Sigmoid colon (tissue), 4 donors: Measurements from ENCODE around the gene XYLB.

Experiments
- EP300 ChIP-seq, 4 donors: sonication (generic); formaldehyde crosslinking; IDR thresholded peaks; one replicate each; pipeline ENCODE4 v1.6.1; 2017; ENCODE audit warnings: antibody characterized with exemption in 4 of 4
- POLR2A ChIP-seq, 2 donors: fragments of 450-650 bp; IDR thresholded peaks; one replicate each; pipeline ENCODE4 v1.6.1; 2016; ENCODE audit warnings: antibody characterized with exemption in 2 of 2, mild to moderate bottlenecking in 2 of 2, moderate library complexity in 2 of 2
- TF ChIP-seq, protein P1 (sequence below), 4 experiments: fragments of 450-650 bp in 3 of 4; fragments of 200-600 bp in 1 of 4; IDR thresholded peaks; one replicate each; pipeline ENCODE4 v1.5.1; 2016 to 2019; ENCODE audit warnings: antibody characterized with exemption in 4 of 4, mild to moderate bottlenecking in 3 of 4, moderate library complexity in 2 of 4

DNA sequence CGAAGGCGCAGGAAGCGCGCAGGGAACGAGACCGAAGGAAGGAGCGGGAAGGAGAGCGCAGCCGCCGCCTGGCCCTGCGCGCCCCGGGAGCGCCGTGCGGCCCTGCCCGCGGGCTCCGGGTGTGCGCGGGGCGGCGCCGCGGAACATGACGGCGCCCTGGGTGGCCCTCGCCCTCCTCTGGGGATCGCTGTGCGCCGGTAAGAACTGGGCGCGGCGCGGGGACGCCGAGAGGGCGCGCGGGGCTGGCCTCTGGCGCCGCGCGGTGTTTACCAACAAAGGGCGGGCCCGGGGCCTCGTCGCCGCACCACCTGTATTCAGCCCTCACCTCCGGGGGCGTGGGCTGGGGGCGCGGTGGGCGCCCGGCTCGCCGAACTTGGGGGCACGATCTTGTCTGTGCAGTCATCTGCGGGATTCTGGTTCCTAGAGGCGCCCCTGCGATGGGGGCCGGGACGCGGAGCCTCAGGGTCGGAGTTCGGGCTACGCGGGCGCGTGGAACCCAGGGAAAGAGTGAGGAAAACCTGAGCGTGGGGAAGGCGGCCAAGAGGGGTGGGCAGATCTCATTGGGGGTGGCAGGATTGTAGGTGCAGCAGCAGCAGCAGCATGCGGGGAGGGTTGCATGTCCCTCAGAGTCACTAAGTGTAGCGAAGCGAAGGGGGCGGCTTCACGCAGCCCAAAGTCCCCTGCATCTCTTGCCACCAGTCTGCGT lies 107.7 kb downstream of the XYLB start:
- TF ChIP-seq, protein P1, sequence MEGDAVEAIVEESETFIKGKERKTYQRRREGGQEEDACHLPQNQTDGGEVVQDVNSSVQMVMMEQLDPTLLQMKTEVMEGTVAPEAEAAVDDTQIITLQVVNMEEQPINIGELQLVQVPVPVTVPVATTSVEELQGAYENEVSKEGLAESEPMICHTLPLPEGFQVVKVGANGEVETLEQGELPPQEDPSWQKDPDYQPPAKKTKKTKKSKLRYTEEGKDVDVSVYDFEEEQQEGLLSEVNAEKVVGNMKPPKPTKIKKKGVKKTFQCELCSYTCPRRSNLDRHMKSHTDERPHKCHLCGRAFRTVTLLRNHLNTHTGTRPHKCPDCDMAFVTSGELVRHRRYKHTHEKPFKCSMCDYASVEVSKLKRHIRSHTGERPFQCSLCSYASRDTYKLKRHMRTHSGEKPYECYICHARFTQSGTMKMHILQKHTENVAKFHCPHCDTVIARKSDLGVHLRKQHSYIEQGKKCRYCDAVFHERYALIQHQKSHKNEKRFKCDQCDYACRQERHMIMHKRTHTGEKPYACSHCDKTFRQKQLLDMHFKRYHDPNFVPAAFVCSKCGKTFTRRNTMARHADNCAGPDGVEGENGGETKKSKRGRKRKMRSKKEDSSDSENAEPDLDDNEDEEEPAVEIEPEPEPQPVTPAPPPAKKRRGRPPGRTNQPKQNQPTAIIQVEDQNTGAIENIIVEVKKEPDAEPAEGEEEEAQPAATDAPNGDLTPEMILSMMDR (IDR thresholded peaks at IDR 0.05), result no peak
- no peak for TF ChIP-seq EP300 (IDR thresholded peaks at IDR 0.05)
- no peak for TF ChIP-seq POLR2A (IDR thresholded peaks at IDR 0.05)
